Loucy (cell line): ENCODE results near the gene CAPN2.

Experiments used
- CTCF ChIP-seq: fragments of 200-600 bp; sonication (generic); conservative IDR thresholded peaks from 2 replicates; pipeline ENCODE4 v1.5.1; 2014; ENCODE audit warnings: mild to moderate bottlenecking, antibody characterized with exemption, low read length
- EZH2phosphoT487 ChIP-seq: fragments of 200-600 bp; IDR thresholded peaks from 2 replicates; pipeline ENCODE4 v1.6.1; 2018; ENCODE audit warnings: antibody characterized with exemption, mild to moderate bottlenecking, moderate library complexity, borderline replicate concordance

GRCh38 chr1:223742856-223743517, 30.6 kb downstream of the CAPN2 start:
- no peak for TF ChIP-seq CTCF
- no peak for TF ChIP-seq EZH2phosphoT487
